AML-193 (cell line): Measurements from ENCODE around the gene TANGO2.
"Not testable (repeated sequence)": the region's sequence is repeated elsewhere in the genome, so short reads cannot be mapped to it uniquely, and the experiment has no call there.

Experiments
- DNase-seq, 2 experiments: peaks; one replicate each; lab custom pipeline; 2025; lab: John Stamatoyannopoulos, UW

TANGO2 gene

GRCh38 chr22:20064545-20065262 lies 43.8 kb downstream of the TANGO2 start:
- DNase-seq, result no peak

- no peak for DNase-seq
These were observed 45.1 kb downstream of the TANGO2 start for GRCh38 chr22:20065896-20066616.

- DNase-seq, result no peak
These were observed 45.9 kb downstream of the TANGO2 start for GRCh38 chr22:20066617-20067383.

- not testable (repeated sequence) for DNase-seq
These were observed 46.4 kb downstream of the TANGO2 start for GRCh38 chr22:20067384-20067682.

GRCh38 chr22:20068640-20069039 lies 47.7 kb downstream of the TANGO2 start:
- no peak for DNase-seq

GRCh38 chr22:20069331-20070042 lies 48.6 kb downstream of the TANGO2 start:
- no peak for DNase-seq

GRCh38 chr22:20071524-20071972 lies 50.6 kb downstream of the TANGO2 start:
- DNase-seq, result no peak

GRCh38 chr22:20076627-20077172 lies 55.8 kb downstream of the TANGO2 start:
- no peak for DNase-seq

GRCh38 chr22:20079745-20080444 lies 59.0 kb downstream of the TANGO2 start, which contains the start of gene DGCR8:
DGCR8 (plus strand) TSS chr22:20080241; CDS start chr22:20085964, 5,723 bp downstream.
- DNase-seq, result peak; percentile 75 to 80

GRCh38 chr22:20080445-20080775 lies 59.5 kb downstream of the TANGO2 start:
- DNase-seq, result peak; percentile 19 to 36

- peak; percentile 6 to 22 for DNase-seq
These were observed 60.1 kb downstream of the TANGO2 start for GRCh38 chr22:20080776-20081654.

- DNase-seq, result no peak
These were observed 62.4 kb downstream of the TANGO2 start for GRCh38 chr22:20083157-20083890.

- DNase-seq, result no peak
These were observed 63.1 kb downstream of the TANGO2 start for GRCh38 chr22:20083891-20084546.

GRCh38 chr22:20084547-20085413 lies 63.9 kb downstream of the TANGO2 start:
- DNase-seq, result peak; percentile 9 to 11

GRCh38 chr22:20085651-20086050 lies 64.7 kb downstream of the TANGO2 start:
- DNase-seq, result no peak

GRCh38 chr22:20086101-20086599 lies 65.2 kb downstream of the TANGO2 start:
- DNase-seq, result no peak

- DNase-seq, result no peak
These were observed 65.9 kb downstream of the TANGO2 start for GRCh38 chr22:20086763-20087162.
